GM21528 (cell line): ENCODE data around the gene CRELD1.

Source experiments
- ATAC-seq: cut with Tn5 transposase; IDR thresholded peaks from one replicate; pipeline ENCODE4 v1.9.1; 2021; ENCODE audit warnings: mild to moderate bottlenecking, moderate library complexity; ENCODE audit not compliant: unreplicated experiment, low FRiP score

CRELD1 gene

DNA sequence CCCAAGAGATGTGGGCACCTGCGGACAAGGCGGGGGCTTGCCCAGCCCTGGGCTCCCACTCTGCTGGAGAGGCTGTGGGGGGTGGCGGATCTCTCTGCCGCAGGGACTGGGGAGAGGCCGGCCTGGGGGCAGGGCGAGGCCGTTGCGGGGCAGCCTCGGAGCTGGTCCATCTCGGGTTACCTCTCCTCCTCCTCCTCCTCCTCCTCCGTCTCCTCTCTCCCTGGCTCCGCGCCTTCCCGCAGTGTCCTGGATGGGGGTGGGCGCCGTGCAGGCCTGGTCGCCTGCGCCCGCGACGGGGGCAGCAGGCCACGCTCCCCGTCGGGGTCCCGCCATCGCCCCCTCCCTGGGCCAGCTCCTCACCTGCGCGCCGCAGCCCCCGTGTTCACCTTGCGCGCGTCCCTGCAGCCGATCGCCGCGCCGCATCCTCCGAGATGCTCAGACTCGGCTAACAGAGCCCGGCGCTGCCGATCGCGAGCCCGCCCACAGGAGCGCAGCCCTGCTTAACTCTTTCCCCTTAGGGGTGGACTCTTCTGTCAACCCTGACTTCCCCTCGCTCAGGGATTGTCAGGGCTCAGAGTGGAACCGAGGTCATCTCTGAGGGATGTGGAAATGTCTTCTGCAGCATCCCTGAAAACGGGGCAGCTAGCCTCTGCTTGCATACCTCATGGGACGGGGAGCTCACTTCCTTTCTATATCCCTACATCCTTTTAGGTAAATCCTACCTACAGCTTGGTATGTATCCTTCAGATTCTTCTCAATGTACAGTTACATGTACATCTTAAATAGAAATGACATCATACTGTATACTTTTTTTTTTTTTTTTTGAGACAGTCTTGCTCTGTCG is 18.6 kb downstream of the CRELD1 start, which contains the start of gene PRRT3:
Gene PRRT3 (minus strand): TSS at position 447 of the 844 bp plus-strand sequence. CDS start 2,293 bp downstream, outside the sequence.
- ATAC-seq = no peak

- no peak for ATAC-seq
Observed at GRCh38 chr3:9955067-9955502, 21.5 kb downstream of the CRELD1 start.

DNA sequence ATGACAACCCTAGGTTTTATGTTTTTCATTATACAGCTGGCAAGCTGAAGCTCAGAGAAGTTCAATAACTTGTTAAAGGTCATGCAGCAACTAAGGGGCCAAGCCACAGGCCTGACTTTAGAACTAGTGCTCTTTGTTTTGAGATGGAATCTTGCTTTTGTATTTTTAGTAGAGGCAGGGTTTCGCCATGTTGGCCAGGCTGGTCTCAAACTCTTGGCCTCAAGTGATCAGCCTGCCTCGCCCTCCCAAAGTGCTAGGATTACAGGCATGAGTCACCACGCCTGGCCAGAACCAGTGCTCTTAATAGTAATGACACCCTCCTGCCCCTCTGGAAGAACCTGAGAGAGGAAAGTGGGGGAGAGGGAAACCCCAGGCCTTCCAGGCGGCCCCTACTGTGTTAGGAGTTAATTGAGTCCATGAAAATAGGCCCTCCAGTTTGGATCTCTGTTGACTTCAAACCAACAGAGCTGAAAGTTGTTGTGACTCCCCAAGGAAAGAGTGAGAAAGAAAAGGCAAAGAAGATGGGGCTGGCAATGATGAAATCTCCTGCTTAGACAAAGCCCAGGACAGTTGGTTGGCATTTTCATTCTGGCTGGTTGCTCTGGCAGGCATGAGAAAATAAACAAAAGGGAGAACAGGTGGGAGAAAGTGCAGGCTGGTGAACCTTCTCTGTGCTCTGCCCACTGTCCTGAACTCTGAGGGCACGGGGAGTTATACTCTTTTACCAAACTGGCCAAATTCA is 22.1 kb downstream of the CRELD1 start:
- ATAC-seq = no peak

DNA sequence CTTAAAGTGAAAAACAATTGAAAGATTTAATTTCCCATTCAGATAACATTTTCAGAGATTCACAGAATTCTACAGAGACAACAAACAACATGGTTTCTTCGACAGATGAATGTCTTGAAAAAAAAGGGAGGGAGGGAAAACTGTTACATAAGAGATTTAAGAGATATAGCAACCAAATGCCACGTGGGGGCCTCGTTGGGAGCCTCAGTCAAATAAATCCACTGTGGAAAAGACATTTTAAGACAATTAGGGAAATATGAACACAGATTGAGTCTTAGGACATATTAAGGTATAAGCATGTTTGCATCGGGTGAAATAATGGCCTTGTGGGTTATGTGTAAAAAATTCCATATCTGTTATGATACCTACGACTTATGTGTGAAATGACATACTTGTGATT is 23.6 kb downstream of the CRELD1 start:
- no peak for ATAC-seq

- no peak for ATAC-seq
Observed at GRCh38 chr3:9965200-9965875, 31.7 kb downstream of the CRELD1 start.

DNA sequence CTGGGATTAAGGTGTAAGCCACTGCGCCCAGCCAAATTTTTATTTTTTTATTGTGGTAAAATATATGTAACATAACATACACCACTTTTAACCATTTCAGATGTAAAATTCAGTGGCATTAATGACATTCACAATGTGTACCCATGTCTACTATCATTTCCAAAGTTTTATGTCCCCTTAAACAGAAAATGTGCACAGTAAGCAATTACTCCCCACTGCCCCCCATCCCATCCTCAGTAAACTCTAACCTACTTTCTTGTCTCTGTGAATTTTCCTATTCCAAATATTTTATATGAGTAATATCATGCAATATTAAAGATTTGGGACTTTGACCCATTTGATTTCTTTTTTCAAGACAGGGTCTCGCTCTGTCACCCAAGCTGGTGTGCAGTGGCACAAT is 33.2 kb downstream of the CRELD1 start:
- no peak for ATAC-seq

DNA sequence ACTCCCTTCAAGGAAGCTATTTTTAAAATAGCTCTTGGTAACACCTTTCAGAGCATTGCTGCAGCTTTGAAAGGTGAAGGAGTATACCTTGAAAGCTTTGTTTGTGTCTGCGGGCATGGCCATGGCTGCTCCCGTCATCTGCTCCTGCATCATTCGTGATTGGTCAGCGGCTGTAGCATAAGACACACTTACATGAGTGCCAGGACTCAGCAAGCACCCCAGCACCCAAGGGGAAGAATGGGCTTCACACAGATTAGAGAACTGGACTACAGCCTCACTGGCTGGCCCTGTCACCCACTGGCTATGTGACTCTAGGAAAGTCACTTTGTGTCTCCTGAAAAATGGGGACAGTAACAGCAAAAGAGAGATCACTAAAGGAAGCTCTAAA is 36.0 kb downstream of the CRELD1 start:
- no peak for ATAC-seq

- ATAC-seq = no peak
Observed at GRCh38 chr3:9970020-9970652, 36.5 kb downstream of the CRELD1 start.

GRCh38 chr3:9976721-9977709 is 43.4 kb downstream of the CRELD1 start:
- ATAC-seq = no peak

DNA sequence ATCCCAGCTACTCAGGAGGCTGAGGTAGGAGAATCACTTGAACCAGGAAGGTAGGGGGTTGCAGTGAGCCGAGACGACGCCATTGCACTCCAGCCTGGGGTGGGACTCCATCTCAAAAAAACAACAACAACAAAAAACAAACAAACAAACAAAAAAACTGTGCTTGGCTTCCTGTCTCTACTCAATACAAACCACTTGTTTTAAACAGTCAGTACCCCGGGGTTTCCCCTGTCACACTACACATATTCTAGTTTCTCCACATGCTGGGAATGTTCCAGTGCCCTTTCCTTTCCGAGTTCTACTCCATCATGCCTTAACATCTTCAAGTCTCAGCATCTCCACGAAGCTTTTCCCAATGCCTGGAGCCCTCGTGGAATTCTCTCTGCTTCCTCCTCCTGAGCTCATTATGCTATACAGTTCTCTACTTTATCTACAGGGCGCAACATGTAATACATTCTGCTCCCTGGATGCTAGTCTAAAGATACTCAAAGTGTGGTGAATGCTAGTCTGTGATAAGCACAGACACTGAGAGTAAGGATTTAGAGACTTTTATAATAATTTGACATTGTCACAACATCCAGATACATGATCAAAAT is 45.2 kb downstream of the CRELD1 start:
- no peak for ATAC-seq

GRCh38 chr3:9980251-9980650 is 46.6 kb downstream of the CRELD1 start:
- no peak for ATAC-seq

- ATAC-seq = peak; percentile 40
Observed at GRCh38 chr3:9986230-9986725, 52.6 kb downstream of the CRELD1 start.

- ATAC-seq = no peak
Observed at GRCh38 chr3:9994086-9994844, 60.6 kb downstream of the CRELD1 start.
